ENCODE results near the gene CDX2.

- no peak for TF ChIP-seq CTCF (IDR thresholded peaks at IDR 0.05)
- no peak for TF ChIP-seq POLR2AphosphoS5 (IDR thresholded peaks at IDR 0.05; ENCODE audit: low read depth, low read length)
- TF ChIP-seq REST (IDR thresholded peaks at IDR 0.05; ENCODE audit: insufficient read depth in 1 of 2, low read depth in 2 of 2, low read length in 1 of 2), result no peak
- TF ChIP-seq TCF7L2 (IDR thresholded peaks at IDR 0.05; ENCODE audit: low read depth, low read length), result no peak
Measured at GRCh38 chr13:27928805-27929753, 40.0 kb downstream of the CDX2 start.
